PFSK-1 (cell line): ENCODE results near the gene PRKAA1.

ENCODE experiments used
- FOXP2 ChIP-seq: optimal IDR thresholded peaks from 2 replicates; pipeline ENCODE3; 2011; ENCODE audit warnings: borderline replicate concordance, control low read depth, inconsistent platforms; ENCODE audit not compliant: insufficient read depth; ENCODE audit errors: extremely low read length, extremely low read depth
- POLR2AphosphoS5 ChIP-seq: IDR thresholded peaks from 2 replicates; pipeline ENCODE4 v1.6.1; 2012; ENCODE audit warnings: low read depth, mild to moderate bottlenecking, control low read depth, low read length, moderate library complexity
- REST ChIP-seq, 2 experiments: IDR thresholded peaks; 2 replicates each; pipeline versions ENCODE4 v1.6.1 to v1.8.0; 2011 to 2012; ENCODE audit warnings: low read depth in 2 of 2, low read length in 2 of 2, control low read depth in 1 of 2, inconsistent platforms in 1 of 2, mild to moderate bottlenecking in 1 of 2, moderate library complexity in 1 of 2; ENCODE audit not compliant: insufficient read depth in 1 of 2
- SIN3A ChIP-seq: IDR thresholded peaks from 2 replicates; pipeline ENCODE4 v1.6.1; 2012; ENCODE audit warnings: mild to moderate bottlenecking, low read length, moderate library complexity, borderline replicate concordance; ENCODE audit not compliant: insufficient read depth
- TAF1 ChIP-seq: IDR thresholded peaks from 2 replicates; pipeline ENCODE4 v1.6.1; 2012; ENCODE audit warnings: low read length, control low read depth, borderline replicate concordance; ENCODE audit not compliant: insufficient read depth

The PRKAA1 gene

GRCh38 chr5:40841068-40841805 lies 43.1 kb upstream of the PRKAA1 start, which contains the start of gene CARD6:
TSS of gene CARD6 (plus strand) at chr5:40841367. CDS start at chr5:40841383, 16 bp downstream.
- TF ChIP-seq FOXP2 (no peak), TAF1 (no peak), SIN3A (no peak), POLR2AphosphoS5 (no peak), REST (IDR thresholded peaks at IDR 0.05; ENCODE audit: insufficient read depth in 1 of 2, low read depth in 2 of 2, low read length in 2 of 2) (no peak)

GRCh38 chr5:40838086-40838485 lies 39.9 kb upstream of the PRKAA1 start:
- TF ChIP-seq REST (IDR thresholded peaks at IDR 0.05; ENCODE audit: insufficient read depth in 1 of 2, low read depth in 2 of 2, low read length in 2 of 2) (no peak), POLR2AphosphoS5 (no peak), FOXP2 (no peak), TAF1 (no peak), SIN3A (no peak)

GRCh38 chr5:40834849-40835787 lies 36.9 kb upstream of the PRKAA1 start, which contains the start of gene RPL37:
TSS of gene RPL37 (minus strand) at chr5:40835222. CDS start at chr5:40835185, 37 bp downstream.
- TF ChIP-seq SIN3A (peak; percentile 42; the same call in 1 of the 2 replicates), REST (IDR thresholded peaks at IDR 0.05; ENCODE audit: insufficient read depth in 1 of 2, low read depth in 2 of 2, low read length in 2 of 2) (peak; percentile 30 to 64; a peak in 1 of 4 replicates), FOXP2 (peak; percentile 92), POLR2AphosphoS5 (peak; percentile 99), TAF1 (peak; percentile 98)

- TF ChIP-seq TAF1 (no peak), SIN3A (no peak), REST (IDR thresholded peaks at IDR 0.05; ENCODE audit: insufficient read depth in 1 of 2, low read depth in 2 of 2, low read length in 2 of 2) (no peak), POLR2AphosphoS5 (no peak), FOXP2 (no peak)
These were observed 36.2 kb upstream of the PRKAA1 start for GRCh38 chr5:40834391-40834848.
